ELF-1 (cell line): Measurements from ENCODE around the gene C14orf119.

Source experiments
- DNase-seq: peaks from one replicate; pipeline ENCODE4 v3.0.0-alpha.2; 2016; ENCODE audit warnings: low read depth, low spot score

C14orf119 gene

GRCh38 chr14:23147676-23148075, 52.4 kb downstream of the C14orf119 start:
- no peak for DNase-seq

GRCh38 chr14:23148591-23149249, 53.4 kb downstream of the C14orf119 start:
- no peak for DNase-seq

- DNase-seq, result no peak
These were observed 54.4 kb downstream of the C14orf119 start for GRCh38 chr14:23149745-23150144.
